NCI-H2081 treated with DMSO at 0.1 percent for 48 hours (cell line): Measurements from ENCODE around the gene LPP.

Experiments
- DNase-seq: peaks from one replicate; lab custom pipeline; 2025; lab: John Stamatoyannopoulos, UW

Gene LPP

GRCh38 chr3:188557235-188557634, 403.3 kb downstream of the LPP start:
- DNase-seq: no peak

DNA sequence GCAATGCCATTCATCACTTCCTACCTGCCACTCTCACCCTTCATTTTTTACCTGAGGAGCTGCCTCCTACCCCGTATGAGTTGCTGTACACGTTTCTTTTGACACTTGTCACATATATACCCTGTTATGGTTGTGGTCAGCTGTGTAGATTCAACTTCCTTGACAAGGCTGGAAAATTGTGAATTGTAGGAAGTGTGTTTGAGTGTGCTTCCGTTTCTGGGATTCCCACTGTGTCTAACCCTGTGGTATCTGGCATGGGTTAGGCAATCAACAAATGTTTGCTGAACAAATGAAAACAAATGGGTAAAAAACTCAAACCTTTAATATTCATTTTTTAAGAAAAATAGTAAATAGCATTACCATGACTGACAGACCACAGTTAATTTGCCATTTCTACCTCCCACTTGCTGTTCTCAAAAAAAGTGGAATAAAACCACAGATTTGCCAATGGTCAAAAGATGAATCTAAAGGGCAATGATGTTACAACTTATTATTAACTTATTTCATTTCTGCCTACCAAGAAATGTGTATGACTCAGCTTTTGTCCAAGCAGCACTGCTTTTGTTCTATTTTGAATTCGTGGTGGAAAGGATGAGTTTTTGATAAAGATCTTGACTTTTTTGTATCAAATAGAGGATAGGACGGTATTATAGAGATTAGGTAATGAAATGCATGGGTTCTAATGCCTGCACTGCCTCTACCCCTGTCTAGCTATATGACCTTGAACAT, 404.6 kb downstream of the LPP start:
- DNase-seq: no peak

DNA sequence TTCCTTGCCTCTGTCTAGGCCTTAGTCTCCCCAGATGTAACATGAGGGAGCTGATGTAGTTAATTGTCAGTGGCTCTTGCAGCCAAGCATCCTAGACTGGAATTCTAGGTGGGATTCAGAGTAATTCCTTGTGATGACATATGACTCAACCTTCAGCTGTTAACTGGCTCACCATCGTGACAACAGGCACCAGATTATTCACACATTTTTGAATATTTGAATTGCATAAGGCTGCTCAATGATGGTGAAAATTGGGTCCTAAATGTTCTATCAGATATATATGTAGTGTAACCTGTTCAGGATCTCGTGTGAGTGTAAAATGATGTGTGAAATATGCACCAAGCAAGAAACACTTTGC, 405.1 kb downstream of the LPP start:
- no peak for DNase-seq

- DNase-seq: no peak
These were observed 405.9 kb downstream of the LPP start for GRCh38 chr3:188559856-188560255.

DNA sequence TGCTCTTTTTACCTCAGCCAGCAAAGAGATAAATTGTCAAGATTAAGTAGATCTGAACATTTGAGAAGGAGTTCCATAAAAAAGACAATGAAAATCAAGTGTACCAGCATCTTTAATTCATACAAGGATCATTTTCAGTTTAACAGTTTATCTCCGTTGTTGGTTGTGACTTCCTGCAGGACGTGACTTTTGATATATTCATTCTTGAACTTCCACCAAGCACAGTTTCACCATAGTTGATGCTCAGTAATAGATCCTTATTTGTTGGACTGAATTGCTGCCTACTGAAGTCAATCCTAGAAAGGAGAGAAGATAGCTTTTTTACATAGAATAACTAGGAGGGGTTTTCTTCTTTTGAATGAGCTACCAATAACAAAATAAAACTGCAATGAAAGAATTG, 408.2 kb downstream of the LPP start:
- no peak for DNase-seq

- DNase-seq: no peak
These were observed 413.7 kb downstream of the LPP start for GRCh38 chr3:188567478-188568195.

- DNase-seq: no peak
These were observed 414.8 kb downstream of the LPP start for GRCh38 chr3:188568736-188569135.

DNA sequence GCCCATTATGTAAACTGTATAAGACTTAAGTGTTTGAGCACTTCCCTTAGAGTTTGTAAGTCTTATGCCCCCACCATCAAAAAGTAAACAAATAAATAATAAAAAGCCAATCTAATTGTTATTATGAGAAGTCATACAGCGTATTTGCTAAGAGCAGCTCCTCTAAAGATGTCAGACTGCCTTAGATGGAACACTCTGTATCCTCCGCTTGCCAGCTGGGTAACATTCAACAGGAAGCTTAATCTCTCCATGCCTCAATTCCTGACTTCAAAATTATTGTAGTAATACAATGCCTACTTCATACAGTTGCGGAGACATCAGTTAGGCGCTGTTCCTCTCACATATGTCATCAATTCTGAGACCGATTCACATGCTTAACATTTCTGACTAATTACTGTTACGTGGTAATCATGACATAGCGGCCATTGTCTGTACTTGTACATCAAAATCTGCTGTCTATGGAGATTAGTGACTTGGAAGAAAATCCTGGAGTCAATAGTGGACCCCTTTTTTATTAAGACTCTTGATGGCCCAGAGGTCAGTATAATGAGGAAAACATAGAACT, 417.7 kb downstream of the LPP start:
- no peak for DNase-seq

GRCh38 chr3:188573291-188573940, 419.5 kb downstream of the LPP start:
- DNase-seq: no peak

GRCh38 chr3:188573956-188574355, 420.0 kb downstream of the LPP start:
- DNase-seq: no peak

GRCh38 chr3:188574885-188575284, 420.9 kb downstream of the LPP start:
- DNase-seq: no peak

DNA sequence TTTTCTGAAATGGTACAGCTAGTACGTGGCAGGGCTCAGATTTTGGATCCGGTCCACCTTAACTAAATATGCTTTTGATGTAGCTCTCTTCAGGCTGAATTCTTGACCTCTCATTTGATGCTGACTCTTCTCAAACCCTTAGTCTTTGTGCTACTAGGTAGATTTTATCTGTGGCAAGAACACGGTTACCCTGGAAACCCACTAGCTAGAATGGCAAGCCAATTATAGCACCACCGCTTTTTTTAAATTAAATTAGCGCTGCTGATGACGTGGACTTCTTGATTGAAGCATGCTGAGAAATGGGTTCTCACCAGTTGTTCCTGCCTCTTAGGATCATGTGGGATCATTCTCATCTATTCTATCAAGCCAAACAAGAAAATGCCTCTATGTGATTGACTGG, 421.5 kb downstream of the LPP start:
- no peak for DNase-seq

DNA sequence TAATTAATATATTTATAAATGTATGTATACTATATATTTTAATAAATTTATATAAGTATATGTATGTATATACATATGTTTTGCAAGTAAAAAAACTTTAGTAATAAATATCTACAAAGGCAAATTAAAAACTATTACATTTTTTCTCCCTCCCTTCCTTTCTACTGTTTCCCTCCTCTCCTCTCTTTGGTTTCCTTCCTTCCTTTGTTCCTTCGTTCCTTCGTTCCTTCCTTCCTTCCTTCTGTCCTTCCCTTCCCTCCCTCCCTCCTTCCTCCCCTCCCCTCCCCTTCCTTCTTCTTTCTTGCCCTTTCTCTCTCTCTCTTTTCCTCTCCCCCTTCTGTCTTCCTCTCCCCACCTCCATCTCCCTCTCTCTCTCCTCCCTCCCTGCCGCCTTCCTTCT, 423.6 kb downstream of the LPP start:
- DNase-seq: no peak

DNA sequence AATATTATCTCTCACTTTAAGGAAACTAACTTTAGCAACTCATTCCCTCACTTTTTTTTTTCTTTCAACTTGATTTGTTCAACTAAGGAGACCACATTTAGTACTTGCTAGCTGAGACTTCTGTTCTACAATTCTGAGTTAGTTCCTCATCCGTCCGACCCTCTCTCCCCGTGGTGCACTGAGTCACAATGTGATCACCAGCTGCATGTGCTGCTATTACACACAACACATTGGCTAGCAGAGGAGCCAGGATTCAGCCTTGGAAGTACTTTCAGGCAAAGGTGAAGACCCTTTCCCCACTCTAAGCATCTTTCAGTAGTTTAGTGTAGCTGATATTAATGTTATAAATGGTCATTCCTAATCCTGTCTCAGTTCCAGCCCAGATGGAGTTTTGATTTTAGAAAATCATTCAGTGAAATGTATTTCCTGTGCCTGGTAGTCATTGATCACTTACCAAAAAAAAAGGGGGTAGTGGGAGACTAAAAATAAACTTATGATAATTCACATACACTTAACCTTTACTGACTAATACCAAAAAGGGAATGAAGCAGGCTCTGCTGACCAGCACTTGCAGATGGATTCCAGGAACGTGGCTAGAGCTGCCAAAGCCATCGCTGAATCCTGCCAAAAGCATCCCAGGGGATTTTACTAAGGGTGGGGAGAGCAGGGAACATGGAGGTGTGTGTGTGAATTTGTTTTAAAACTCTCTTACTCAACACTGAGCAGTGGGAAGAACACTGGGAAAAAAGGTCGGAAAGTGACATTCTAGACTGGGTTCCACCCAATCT, 424.8 kb downstream of the LPP start:
- DNase-seq: no peak

DNA sequence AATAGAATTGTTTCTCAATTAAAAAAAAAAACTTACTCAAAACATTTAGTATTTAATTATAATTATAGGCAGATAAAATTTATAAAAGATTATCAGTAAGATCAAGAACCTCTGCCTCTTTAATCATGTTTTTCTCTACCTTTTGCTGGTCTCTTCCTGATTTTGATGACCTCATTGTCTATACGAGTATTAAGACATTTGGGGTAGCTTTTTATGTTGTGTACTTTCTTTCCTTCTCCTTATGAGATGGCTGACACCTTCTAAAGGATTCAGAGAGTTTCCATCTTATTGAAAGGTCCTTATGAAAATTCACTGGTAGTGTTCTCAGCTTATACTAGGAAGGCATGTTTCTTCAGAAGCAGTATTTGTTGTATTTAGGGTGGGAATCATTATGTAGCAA, 426.3 kb downstream of the LPP start:
- no peak for DNase-seq

- no peak for DNase-seq
These were observed 426.7 kb downstream of the LPP start for GRCh38 chr3:188580659-188581058.

DNA sequence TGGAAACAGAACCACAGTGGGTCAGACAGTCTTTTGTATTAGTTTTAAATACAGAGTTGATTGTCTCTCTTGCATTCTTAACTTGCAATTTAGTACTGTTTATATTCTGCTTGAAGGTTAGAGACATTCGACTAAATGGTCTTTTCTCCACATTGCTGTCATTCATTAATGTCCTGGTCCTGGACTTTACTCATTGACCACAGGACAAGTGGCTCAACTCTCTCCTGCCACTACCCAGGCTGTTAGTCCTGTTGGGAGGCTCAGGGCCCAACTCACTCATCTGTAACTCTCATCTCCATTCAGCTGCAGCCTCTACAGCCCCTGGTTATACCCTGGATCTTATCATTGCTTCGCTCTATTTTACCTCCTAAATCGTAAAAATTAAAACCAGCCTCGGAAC, 427.4 kb downstream of the LPP start:
- DNase-seq: no peak

GRCh38 chr3:188581792-188582191, 427.8 kb downstream of the LPP start:
- DNase-seq: no peak

DNA sequence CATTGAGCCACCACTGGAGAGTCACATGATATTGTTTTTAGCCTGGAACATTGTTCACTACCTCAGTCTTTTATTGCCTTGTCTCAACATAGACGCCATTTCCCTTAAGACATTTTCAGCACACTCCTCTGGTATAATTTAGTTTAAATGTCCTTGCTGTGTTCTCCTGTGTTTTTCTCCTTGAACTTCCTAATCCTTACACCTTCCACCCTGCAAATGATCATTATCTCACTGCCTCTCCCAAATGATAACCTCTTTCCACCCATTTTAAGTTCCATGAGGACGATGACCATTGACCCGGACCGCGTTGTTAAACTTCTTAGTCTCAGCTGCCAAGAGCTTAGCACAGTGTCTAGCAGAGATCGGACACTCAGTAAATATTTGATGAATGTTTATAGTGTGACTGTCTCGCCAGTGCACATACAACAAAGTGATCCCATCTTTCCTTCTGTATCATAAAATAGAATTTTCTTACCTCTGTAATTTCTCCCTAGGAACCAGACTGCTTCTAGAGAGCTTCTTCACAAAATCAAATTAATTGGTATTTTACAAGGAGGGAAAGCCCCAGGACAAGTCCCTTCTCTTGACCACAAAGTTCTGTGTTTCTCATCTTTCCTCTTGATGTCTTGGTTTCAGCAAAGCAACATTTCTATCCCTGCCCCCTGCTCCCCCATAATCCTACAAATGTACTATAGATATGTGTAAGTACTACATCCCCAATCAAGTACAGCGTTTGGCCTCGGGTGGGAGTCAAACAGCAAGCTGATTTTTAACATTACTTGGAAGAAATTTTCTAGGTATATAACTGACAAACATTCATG, 429.6 kb downstream of the LPP start:
- no peak for DNase-seq

DNA sequence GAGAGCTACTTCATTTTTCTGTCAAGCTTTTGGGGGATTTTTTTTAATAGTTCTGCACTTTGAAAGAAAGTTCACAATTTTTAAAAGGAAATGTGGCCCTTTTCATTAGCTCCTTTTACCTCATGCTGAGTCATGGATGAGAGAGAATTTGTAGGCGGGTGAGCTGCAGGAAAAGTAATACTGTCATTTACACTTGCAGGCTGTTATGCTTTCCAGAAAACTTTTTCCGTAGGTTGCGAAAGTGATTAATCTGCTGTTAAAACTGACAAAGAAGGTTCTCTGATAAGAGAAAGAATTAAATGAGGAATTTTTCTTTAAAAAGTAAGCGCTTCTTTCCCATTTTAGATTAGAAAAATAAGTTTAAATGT, 430.2 kb downstream of the LPP start:
- no peak for DNase-seq

DNA sequence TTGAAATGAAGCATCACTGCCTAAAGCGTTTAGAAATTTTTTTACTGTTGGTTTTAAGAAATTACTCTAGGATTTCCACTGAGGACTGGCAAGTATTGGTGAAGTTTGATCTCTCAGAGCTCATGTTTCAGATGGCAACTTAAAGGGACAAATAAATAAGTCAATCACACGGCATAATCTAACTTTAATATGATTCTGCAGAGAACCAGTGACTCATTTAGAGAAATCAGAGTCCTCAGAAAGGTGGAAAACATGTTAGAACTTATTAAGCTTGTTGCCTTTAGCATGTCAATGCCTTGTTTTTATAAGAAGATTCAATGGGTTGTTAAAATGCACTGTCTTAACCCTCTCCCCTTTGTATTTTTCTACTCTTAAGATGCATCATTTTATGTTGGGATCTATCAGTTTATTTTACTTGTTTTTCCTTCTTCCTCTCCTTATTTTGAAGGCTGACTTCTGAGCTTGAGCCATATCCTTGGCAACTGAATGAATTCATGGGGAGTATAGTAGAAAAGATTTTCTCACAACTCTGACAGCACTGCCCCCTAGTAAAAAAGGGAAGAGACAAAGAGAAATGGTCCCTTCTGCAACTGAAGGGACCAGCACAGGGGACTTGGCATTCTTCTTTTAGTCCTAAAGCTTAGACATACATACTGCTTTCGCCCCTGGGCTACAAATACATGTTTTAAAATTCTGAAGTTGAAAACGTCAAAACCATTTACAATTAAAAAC, 431.2 kb downstream of the LPP start:
- no peak for DNase-seq
